DMS153 treated with DMSO at 0.1 percent for 48 hours (cell line): ENCODE data around the gene PARVG.

ENCODE experiments used
- DNase-seq: peaks from one replicate; lab custom pipeline; 2025; ENCODE audit not compliant: unreplicated experiment; lab: John Stamatoyannopoulos, UW

The PARVG gene

DNA sequence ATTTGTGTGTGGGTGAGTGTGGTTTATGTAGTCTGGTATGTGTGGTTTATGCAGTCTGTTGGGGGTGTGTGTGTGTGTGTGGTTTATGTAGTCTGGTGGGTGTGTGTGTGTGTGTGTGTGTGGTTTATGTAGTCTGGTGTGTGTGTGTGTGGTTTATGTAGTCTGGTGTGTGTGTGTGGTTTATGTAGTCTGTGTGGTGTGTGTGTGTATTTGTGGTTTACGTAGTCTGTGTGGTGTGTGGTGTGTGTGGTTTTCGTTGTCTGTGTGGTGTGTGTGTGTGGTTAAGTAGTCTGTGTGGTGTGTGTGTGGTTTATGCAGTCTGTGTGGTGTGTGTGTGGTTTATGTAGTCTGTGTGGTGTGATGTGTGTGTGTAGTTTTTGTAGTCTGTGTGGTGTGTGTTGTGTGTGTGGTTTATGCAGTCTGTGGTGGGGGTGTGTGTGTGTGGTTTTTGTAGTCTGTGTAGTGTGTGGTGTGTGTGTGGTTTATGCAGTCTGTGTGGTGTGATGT, 26.2 kb upstream of the PARVG start:
- no peak for DNase-seq

GRCh38 chr22:44155115-44155514, 25.6 kb upstream of the PARVG start:
- no peak for DNase-seq

GRCh38 chr22:44157916-44158618, 22.7 kb upstream of the PARVG start:
- no peak for DNase-seq

DNA sequence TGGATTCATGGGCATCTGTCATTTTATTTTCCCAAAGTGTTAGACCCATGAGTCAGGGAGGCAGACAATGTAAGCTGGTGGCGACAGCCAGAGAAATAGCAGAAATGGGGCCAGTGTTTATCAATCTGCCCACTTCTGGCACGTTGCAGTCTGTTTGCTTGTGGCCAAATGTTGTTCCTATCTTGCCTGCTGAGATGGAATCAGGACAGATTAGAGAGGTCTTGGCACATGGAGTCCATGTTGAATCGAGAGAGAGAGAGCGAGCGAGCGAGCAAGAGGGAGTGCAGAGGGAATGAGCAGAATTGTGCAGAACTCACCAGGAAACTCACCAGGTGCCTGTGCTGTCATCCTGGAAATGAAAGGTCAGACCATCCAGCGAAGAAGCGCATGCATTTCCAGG, 21.9 kb upstream of the PARVG start:
- DNase-seq = no peak

DNA sequence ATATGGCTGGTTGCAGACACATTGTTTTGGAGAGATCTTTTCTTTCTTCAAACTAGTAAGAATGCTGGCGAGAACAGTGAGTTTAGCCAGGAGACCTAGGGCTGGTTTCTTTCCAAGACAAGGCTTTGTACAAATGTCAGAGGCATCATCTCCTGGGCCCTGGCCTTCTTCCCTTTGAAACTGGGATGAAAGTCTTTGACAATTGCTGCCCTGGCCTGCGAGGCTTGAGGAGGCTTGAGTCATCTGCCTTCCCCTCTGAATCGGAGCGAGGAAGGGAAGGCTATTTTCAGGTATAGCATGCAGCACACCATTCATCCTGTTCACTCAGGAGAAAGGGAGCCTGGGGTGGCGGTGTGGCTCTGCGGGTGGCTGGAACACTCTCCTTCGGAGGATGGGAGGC, 21.5 kb upstream of the PARVG start:
- DNase-seq = no peak

DNA sequence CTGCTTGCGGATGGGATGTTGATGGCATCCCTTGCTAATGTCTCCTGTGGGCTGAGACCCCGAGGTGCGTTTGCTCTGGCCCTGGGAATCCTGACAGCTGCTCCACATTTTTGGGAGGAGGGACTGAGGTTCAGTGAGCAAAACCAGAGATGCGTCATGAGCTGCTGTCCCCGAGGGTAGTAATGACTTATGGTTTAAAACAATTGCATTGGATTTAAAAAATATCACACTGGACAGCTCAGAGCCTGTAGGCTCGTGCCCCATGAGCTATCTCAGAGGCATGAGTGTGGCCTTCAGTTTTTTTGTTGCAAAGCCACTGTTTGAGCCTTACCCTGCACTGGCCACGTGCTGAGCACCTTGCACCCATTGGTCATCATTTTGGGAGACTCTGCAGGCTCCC, 20.9 kb upstream of the PARVG start:
- DNase-seq = no peak

DNA sequence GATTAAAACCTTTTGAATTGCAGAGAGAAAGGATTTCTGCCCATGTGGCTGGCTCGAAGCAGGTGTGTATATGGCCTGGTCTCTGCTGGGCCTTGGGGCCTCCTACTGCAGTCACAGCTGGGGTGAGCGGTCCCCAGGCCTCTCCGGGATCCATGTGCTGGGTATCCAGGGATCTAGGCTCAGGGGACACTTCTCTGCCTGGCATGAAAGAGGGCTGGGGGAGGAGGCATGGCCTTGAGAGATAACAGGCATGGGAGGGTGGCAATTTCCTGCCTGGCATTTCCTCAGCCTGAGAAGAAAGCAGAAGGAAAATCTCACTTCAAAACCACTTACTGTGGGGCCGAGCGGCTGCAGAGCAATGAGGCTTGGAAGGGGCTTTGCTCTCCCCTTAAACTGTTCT, 20.3 kb upstream of the PARVG start:
- no peak for DNase-seq

GRCh38 chr22:44161673-44162072, 19.1 kb upstream of the PARVG start:
- DNase-seq = no peak

DNA sequence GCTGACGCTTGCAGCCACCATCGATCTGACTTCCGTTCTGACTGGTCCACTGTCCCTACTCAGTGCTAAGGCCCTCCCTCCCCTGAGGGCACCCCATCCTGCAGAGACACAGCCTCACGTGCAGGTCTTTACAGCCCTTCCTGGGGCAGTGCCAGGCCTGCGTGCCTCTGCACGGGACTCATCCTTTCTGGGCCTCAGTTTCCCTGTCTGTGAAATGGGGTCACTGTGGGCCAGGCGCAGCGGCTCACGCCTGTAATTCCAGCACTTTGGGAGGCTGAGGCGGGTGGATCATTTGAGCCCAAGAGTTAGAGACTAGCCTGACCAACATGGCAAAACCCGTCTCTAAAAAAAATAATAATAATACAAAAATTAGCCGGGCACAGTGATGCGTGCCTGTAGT, 17.8 kb upstream of the PARVG start:
- DNase-seq = no peak

DNA sequence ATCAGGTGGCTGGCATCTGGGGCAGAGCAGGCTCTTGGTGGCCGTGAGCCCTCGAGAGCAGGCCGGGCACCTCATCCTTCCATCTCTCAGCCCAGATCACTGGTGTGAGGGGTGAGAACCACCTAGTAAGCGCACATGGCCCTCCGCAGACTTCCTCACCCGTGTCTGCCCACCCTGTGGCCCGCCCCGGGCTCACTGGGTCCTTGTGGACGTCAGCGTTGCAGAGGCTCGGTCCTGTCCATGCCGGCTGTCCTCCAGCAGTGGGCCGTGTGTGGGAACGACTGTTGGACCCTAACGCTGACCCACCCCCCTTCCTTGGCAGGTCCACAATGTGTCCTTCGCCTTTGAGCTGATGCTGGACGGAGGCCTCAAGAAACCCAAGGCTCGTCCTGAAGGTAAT, 17.2 kb upstream of the PARVG start:
- no peak for DNase-seq

- no peak for DNase-seq
Observed at GRCh38 chr22:44164031-44164430, 16.7 kb upstream of the PARVG start.

GRCh38 chr22:44165286-44165874, 15.3 kb upstream of the PARVG start:
- no peak for DNase-seq

DNA sequence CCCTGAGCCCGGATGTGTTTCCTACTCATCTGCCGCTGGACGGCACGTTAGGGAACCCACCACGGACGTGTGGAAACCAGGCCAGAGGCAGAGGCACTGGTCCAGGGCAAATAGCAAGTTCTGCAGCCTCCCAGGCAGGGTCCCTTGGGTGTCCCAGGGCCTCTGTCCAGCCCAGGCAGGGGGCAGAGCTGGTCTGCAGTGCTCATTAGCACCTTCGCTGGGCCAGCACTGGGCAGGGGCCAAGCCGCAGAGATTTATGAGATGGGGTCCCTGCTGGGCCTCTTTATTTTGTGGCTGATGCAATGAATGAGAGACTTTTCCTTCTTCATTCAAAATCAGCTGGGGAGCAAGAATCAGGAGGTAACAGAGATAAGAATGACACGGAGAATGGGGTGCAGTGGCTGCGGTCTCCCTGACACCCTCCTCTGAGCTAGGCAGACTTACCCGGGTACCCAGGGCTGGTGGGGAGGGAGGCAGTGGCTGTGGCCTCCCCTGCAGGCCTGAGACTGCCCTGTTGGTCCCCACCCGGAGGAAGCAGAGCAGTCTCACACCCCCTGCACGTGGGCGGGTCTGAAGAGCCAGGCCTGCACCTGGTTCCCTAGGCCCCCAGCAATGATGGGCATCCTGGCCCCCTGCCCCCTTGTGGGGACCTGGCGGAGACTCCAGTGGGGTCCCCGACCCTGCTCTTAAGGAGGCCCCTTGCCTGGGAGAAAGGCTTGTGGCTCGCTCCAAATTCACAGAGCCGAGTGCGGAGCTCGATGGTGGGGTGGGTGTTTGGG, 14.0 kb upstream of the PARVG start:
- DNase-seq = no peak

GRCh38 chr22:44167501-44167900, 13.2 kb upstream of the PARVG start:
- no peak for DNase-seq

- no peak for DNase-seq
Observed at GRCh38 chr22:44168206-44168605, 12.5 kb upstream of the PARVG start.

GRCh38 chr22:44170470-44170869, 10.3 kb upstream of the PARVG start:
- no peak for DNase-seq

GRCh38 chr22:44171561-44171960, 9.2 kb upstream of the PARVG start:
- no peak for DNase-seq

- DNase-seq = peak; percentile 88
Observed at GRCh38 chr22:44172370-44173108, 8.2 kb upstream of the PARVG start.

DNA sequence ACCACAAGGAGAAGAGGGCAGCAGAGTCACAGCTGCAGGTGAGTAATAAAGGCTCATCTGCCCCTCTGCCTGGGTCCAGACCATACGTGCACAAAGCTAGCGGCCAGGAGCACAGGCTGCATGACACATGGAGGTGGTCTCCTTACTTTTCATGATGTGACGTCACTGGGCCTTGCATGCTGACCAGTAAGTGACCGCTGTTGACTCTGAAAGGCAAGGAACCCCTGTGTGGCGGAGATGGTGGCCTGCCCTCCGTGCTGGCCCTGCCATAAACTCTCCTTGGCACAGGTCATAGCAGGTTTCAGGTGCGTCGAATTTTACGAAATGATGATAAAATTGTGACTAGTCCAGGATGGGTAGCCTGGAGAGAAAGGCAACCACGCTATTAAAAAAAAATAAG, 7.6 kb upstream of the PARVG start:
- no peak for DNase-seq

DNA sequence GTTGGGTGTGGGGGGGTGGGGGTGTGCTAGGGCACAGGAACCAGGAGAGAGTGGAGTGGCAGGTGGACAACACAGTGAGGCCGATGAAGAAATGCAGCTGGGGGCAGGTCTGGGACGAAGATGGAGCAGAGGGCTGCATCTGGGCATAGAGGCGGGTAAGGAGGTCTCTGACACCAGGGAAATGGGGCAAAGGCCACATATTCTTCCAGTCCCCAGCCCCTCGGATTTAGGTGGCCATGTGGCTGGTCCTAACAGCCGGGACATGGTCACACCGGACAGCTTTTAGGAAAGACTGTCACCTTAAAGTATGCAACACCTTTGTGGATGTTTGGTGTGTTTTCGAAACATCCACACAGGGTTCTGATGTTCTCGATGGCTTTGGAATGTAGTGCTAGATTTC, 5.0 kb upstream of the PARVG start:
- no peak for DNase-seq

- no peak for DNase-seq
Observed at GRCh38 chr22:44179196-44179988, 1.3 kb upstream of the PARVG start.
